Mesendoderm (in vitro differentiated cells): ENCODE data around the gene MBOAT1.

Experiments
- DNase-seq: peaks from one replicate; pipeline ENCODE4 v3.0.0; 2013
- H2AK5ac ChIP-seq: 2 replicates; pipeline ENCODE4 v1.6.1; 2013; ENCODE audit warnings: low read length, inconsistent platforms
- H2BK120ac ChIP-seq: 2 replicates; pipeline ENCODE4 v1.6.1; 2013; ENCODE audit warnings: low read depth, mild to moderate bottlenecking, low read length, moderate library complexity, mixed read lengths
- H2BK15ac ChIP-seq: replicated peaks from 2 replicates; pipeline ENCODE4 v1.6.1; 2013; ENCODE audit warnings: low read depth, mild to moderate bottlenecking, moderate library complexity
- H2BK5ac ChIP-seq: 2 replicates; pipeline ENCODE4 v1.6.1; 2013; ENCODE audit warnings: low read length, inconsistent platforms
- H3K18ac ChIP-seq: 2 replicates; pipeline ENCODE4 v1.6.1; 2013; ENCODE audit warnings: mild to moderate bottlenecking, low read length, mixed read lengths
- H3K23ac ChIP-seq: one replicate; pipeline ENCODE4 v1.6.1; 2013; ENCODE audit warnings: low read length
- H3K27ac ChIP-seq: 2 replicates; pipeline ENCODE4 v1.5.1; 2013; ENCODE audit warnings: low read depth, mild to moderate bottlenecking, inconsistent platforms, low read length, moderate library complexity
- H3K27me3 ChIP-seq: 2 replicates; pipeline ENCODE4 v1.6.1; 2013; ENCODE audit warnings: low read length, control low read depth, mild to moderate bottlenecking, inconsistent platforms; ENCODE audit not compliant: insufficient read depth, poor library complexity
- H3K36me3 ChIP-seq: 2 replicates; pipeline ENCODE4 v1.6.1; 2013; ENCODE audit warnings: low read length, inconsistent platforms; ENCODE audit not compliant: control insufficient read depth, insufficient read depth
- H3K4ac ChIP-seq: one replicate; pipeline ENCODE4 v1.6.1; 2013; ENCODE audit warnings: low read depth, mild to moderate bottlenecking, low read length, moderate library complexity
- H3K4me1 ChIP-seq: 2 replicates; pipeline ENCODE4 v1.6.1; 2013; ENCODE audit warnings: low read depth, low read length, inconsistent platforms; ENCODE audit not compliant: control insufficient read depth
- H3K4me2 ChIP-seq: 2 replicates; pipeline ENCODE4 v1.6.1; 2013; ENCODE audit warnings: low read length
- H3K4me3 ChIP-seq: 2 replicates; pipeline ENCODE4 v1.5.1; 2013; ENCODE audit warnings: mild to moderate bottlenecking, low read length
- H3K56ac ChIP-seq: one replicate; pipeline ENCODE4 v1.6.1; 2013; ENCODE audit warnings: low read length
- H3K79me1 ChIP-seq: 2 replicates; pipeline ENCODE4 v1.6.1; 2013; ENCODE audit warnings: low read length, inconsistent platforms
- H3K79me2 ChIP-seq: 2 replicates; pipeline ENCODE4 v1.6.1; 2013; ENCODE audit warnings: mild to moderate bottlenecking, low read length; ENCODE audit not compliant: control insufficient read depth, insufficient read depth
- H3K9ac ChIP-seq: 2 replicates; pipeline ENCODE4 v1.6.1; 2013; ENCODE audit warnings: low read length, inconsistent platforms
- H4K5ac ChIP-seq: one replicate; pipeline ENCODE4 v1.6.1; 2013; ENCODE audit warnings: low read length
- H4K8ac ChIP-seq: one replicate; pipeline ENCODE4 v1.6.1; 2013; ENCODE audit warnings: low read depth, mild to moderate bottlenecking, control low read depth, low read length, moderate library complexity
- WGBS: extraction: QIAGEN DNeasy Blood & Tissue Kit; methylation state at CpG from one replicate; pipeline ENCODE4 v1.1.7; 2013; ENCODE audit warnings: low lambda C conversion rate, missing lambda C conversion rate; ENCODE audit not compliant: insufficient coverage; ENCODE audit errors: extremely low coverage; 5-methylcytosine and 5-hydroxymethylcytosine counted together

Gene MBOAT1

DNA sequence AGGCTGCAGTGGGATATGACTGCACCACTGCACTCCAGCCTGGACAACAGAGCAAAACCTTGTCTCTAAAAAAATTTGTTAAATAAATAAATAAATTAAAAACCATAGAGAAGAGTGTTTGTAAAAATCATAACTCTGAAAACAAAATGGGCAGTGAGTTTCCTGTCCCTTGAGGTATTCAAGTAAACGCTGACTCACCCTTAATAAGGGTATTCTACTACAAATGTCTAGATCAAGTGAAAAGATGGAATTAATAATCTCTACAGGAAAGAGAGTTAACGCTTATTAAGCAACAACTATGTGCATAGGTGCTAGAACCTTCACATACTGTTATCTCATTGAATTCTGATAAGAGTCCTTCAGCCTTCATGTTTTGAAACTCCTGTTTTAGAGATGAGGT, 19.9 kb upstream of the MBOAT1 start:
- Histone ChIP-seq H3K27ac (no peak overlapping the region), H2BK5ac (no peak overlapping the region), H3K4me3 (no peak overlapping the region), H3K4me1 (no peaks in the 10 kb centered on the region), H2AK5ac (no peak overlapping the region), H3K36me3 (no peaks in the 10 kb centered on the region), H3K56ac (no peak overlapping the region), H3K4me2 (no peak overlapping the region), H3K79me2 (no peaks in the 10 kb centered on the region), H3K79me1 (no peaks in the 10 kb centered on the region), H3K18ac (no peak overlapping the region), H4K5ac (no peak overlapping the region), H3K9ac (no peak overlapping the region), H3K4ac (no peak overlapping the region), H3K27me3 (no peaks in the 10 kb centered on the region), H2BK120ac (no peak overlapping the region), H2BK15ac (no peak overlapping the region), H3K23ac (no peak overlapping the region), H4K8ac (no peak overlapping the region)
- no peak for DNase-seq
- no CpG with 5 or more reads among the region's 2 CpGs for WGBS

DNA sequence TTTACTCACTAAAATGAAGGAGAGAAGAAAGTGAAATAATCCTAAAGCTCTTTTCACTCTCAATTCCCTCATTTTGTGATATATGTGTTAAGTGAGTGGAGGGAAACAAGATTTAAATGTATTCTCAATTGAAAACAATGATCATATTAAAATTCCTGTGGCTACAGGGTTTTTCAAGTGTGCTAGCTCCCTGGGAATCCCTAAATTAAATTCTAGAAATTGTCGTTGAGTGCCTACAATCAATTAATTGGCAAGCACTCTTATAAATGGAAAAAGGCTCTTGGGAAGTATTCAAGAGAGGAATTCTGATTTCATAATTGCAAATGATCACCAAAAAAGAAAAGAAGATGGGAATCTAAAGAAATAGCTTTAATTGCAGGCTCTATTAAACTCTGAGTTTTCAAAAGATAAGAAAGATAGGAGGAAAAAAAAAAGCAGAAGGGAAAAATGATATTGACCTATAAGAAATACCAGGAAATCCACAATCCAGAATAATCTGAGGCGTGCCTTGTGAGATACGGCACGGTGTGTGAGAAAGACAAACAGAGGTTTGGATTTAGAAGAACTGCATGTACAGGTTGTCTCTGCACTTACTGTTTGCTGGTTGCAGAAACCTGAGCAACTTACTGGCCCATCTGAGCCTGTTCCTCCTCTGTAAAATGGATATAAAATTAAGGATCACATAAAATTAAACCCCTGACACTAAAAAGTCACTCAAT, 18.3 kb upstream of the MBOAT1 start:
- WGBS, result no CpG with 5 or more reads among the region's 4 CpGs

DNA sequence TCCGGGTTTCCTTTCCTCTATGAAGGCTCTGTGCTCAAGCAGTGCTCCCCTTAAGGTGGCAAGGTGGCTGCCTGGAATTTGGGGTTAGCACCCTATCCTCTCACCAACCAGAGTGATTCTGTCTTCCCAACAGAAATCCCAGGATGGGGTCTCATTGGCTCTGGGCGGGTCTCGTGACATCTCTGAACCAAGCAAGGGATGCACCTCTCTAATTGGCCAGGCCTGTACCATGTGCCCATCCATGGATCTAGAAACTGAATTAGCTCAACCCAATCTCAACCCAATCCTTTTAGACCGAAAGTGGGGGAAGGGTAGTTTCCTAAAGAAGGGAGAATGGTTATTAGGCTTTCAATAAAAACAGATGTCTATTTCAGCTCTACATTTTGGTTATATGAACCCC, 17.6 kb upstream of the MBOAT1 start:
- Histone ChIP-seq H3K56ac (no peak overlapping the region), H4K5ac (no peak overlapping the region), H2BK120ac (no peak overlapping the region), H3K79me1 (no peaks in the 10 kb centered on the region), H3K4ac (no peak overlapping the region), H2BK5ac (no peak overlapping the region), H2BK15ac (no peak overlapping the region), H3K36me3 (no peaks in the 10 kb centered on the region), H3K9ac (no peak overlapping the region), H3K79me2 (no peaks in the 10 kb centered on the region), H3K27me3 (no peaks in the 10 kb centered on the region), H3K4me1 (no peaks in the 10 kb centered on the region), H4K8ac (no peak overlapping the region), H3K4me2 (no peak overlapping the region), H3K27ac (no peak overlapping the region), H3K23ac (no peak overlapping the region), H2AK5ac (no peak overlapping the region), H3K18ac (no peak overlapping the region), H3K4me3 (no peak overlapping the region)
- DNase-seq, result no peak
- WGBS, result no CpG with 5 or more reads among the region's 4 CpGs

More for the DNA sequence above, 18.3 kb upstream of the MBOAT1 start:
- Histone ChIP-seq H3K23ac (no peak overlapping the region), H3K79me1 (no peaks in the 10 kb centered on the region), H2AK5ac (no peak overlapping the region), H2BK5ac (no peak overlapping the region), H3K36me3 (no peaks in the 10 kb centered on the region), H3K79me2 (no peaks in the 10 kb centered on the region), H3K9ac (no peak overlapping the region), H3K4me3 (no peak overlapping the region), H2BK120ac (no peak overlapping the region), H4K5ac (no peak overlapping the region), H3K4me2 (no peak overlapping the region), H3K56ac (no peak overlapping the region), H3K18ac (no peak overlapping the region), H3K4ac (no peak overlapping the region), H2BK15ac (no peak overlapping the region), H3K27me3 (no peaks in the 10 kb centered on the region), H4K8ac (no peak overlapping the region), H3K4me1 (no peaks in the 10 kb centered on the region), H3K27ac (no peak overlapping the region)
- no peak for DNase-seq

DNA sequence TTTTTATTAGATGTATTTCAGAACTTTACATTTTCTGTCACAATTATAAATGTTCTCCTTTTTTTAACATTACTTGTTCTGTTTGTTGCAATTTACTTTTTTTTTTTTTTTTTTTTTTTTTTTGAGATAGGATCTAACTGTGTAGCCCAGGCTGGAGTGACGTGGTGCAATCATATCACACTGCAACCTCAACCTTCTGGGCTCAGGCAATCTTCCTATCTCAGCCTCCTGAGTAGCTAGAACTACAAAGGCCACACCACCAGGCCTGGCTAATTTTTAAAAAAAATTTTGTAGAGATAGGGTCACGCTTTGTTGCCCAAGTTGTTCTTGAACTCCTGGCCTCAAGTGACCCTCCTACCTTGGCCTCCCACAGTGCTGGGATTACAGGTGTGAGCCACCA, 15.1 kb upstream of the MBOAT1 start:
- Histone ChIP-seq H3K18ac (no peak overlapping the region), H3K4me1 (no peaks in the 10 kb centered on the region), H3K23ac (no peak overlapping the region), H4K8ac (no peak overlapping the region), H2AK5ac (no peak overlapping the region), H3K27ac (no peak overlapping the region), H2BK15ac (no peak overlapping the region), H3K27me3 (no peaks in the 10 kb centered on the region), H2BK5ac (no peak overlapping the region), H3K4ac (no peak overlapping the region), H3K79me1 (no peaks in the 10 kb centered on the region), H3K56ac (no peak overlapping the region), H3K9ac (no peak overlapping the region), H4K5ac (no peak overlapping the region), H3K4me2 (no peak overlapping the region), H3K36me3 (no peaks in the 10 kb centered on the region), H2BK120ac (no peak overlapping the region), H3K79me2 (no peaks in the 10 kb centered on the region), H3K4me3 (no peak overlapping the region)
- WGBS, result no CpG with 5 or more reads among the region's 2 CpGs
- DNase-seq, result no peak

DNA sequence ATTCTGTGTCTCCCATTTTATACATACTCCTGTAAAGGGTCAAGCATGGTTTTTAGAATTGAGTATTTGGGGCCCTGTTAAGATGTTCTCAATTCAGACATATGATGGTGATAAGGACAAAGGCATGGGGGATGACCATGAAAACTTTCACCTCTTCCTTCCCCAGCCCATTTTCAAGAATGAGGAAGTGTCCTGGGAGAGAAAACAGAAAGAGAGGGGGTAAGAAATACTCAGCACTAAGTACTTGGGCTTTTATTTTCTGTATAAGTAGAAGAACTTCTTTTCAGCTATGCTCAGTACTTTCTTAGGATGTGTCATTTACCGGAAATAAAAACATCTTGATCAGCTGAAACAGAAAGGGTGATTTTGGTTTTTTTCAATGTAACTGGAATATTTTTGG, 10.9 kb upstream of the MBOAT1 start:
- Histone ChIP-seq H3K27ac (no peak overlapping the region), H3K79me1 (no peaks in the 10 kb centered on the region), H3K4me3 (no peak overlapping the region), H4K5ac (no peak overlapping the region), H3K4me1 (no peaks in the 10 kb centered on the region), H3K27me3 (no peaks in the 10 kb centered on the region), H3K18ac (no peak overlapping the region), H3K79me2 (no peaks in the 10 kb centered on the region), H3K56ac (no peak overlapping the region), H2AK5ac (no peak overlapping the region), H3K36me3 (no peaks in the 10 kb centered on the region), H4K8ac (no peak overlapping the region), H3K9ac (no peak overlapping the region), H2BK120ac (no peak overlapping the region), H2BK5ac (no peak overlapping the region), H3K4ac (no peak overlapping the region), H2BK15ac (no peak overlapping the region), H3K4me2 (no peak overlapping the region), H3K23ac (no peak overlapping the region)
- WGBS, result no CpG with 5 or more reads among the region's 1 CpG
- no peak for DNase-seq

DNA sequence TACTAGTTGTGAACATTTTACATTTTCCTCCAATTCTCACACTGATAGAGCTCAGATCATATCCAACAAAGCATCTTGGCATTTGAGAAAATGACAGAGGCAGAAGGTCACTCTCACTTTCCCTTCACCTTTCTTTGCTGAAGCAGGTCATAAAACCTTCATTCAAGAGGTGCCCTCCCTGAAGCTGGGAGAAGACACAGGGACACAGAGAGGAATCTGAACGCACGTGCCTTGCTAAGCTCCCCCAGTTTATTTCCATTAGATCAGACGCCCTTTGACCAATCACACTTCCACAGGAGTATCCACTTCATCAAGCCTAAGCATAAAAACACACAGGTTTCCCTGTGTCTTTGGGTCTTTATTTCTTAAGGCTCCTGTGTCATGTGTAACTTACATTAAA, 9.2 kb upstream of the MBOAT1 start:
- no peaks in the 10 kb centered on the region for H3K79me2 ChIP-seq
- no peak overlapping the region for H3K23ac ChIP-seq
- H2BK5ac ChIP-seq, result no peak overlapping the region
- H3K27ac ChIP-seq, result no peak overlapping the region
- H3K18ac ChIP-seq, result no peak overlapping the region
- H3K4me1 ChIP-seq, result no peaks in the 10 kb centered on the region
- H2BK120ac ChIP-seq, result no peak overlapping the region
- H3K36me3 ChIP-seq, result no peaks in the 10 kb centered on the region
- H3K56ac ChIP-seq, result no peak overlapping the region
- no peak overlapping the region for H3K4me2 ChIP-seq
- no peaks in the 10 kb centered on the region for H3K27me3 ChIP-seq
- H3K4ac ChIP-seq, result no peak overlapping the region
- no peak overlapping the region for H3K4me3 ChIP-seq
- H2BK15ac ChIP-seq, result no peak overlapping the region
- no peak overlapping the region for H3K9ac ChIP-seq
- no CpG with 5 or more reads among the region's 3 CpGs for WGBS
- H3K79me1 ChIP-seq, result no peaks in the 10 kb centered on the region
- H2AK5ac ChIP-seq, result no peak overlapping the region
- H4K8ac ChIP-seq, result no peak overlapping the region
- no peak overlapping the region for H4K5ac ChIP-seq
- DNase-seq, result no peak
